Endothelial cell of umbilical vein (primary cell): ENCODE measurements around the gene SUGCT. TPM values are rescaled to one million over a fixed set of nuclear protein-coding genes. Genes with fewer than 3 reads are reported as not detected.

Experiments used
- BruUV-seq: library from RNA; stranded (reverse); fragments of 400-500 nt; replicated peaks from 2 replicates; lab custom pipeline; 2021; lab: Mats Ljungman, UMichigan
- CTCF ChIA-PET: fragments of 300-600, 350-600 bp; sonication (Branson Sonifier 250); formaldehyde crosslinking; loops from one replicate; lab custom pipeline; 2021; ENCODE audit warnings: antibody characterized with exemption, inconsistent platforms; lab: Charles Lee
- POLR2A ChIA-PET: fragments of 300-600, 350-600 bp; sonication (Branson Sonifier 250); formaldehyde crosslinking; loops from one replicate; lab custom pipeline; 2021; ENCODE audit warnings: antibody characterized with exemption, inconsistent platforms; lab: Charles Lee
- DNase-seq: peaks from one replicate; pipeline ENCODE4 v3.0.0-alpha.2; 2011; ENCODE audit warnings: low read depth, low spot score
- FAIRE-seq: peaks from 2 replicates; lab custom pipeline; 2011; peaks lifted over from hg19 to GRCh38; lab: Jason Lieb, UNC
- H2AFZ ChIP-seq: 2 replicates; pipeline ENCODE4 v1.6.0; 2012; ENCODE audit warnings: low read depth, low read length, control low read depth, inconsistent platforms
- H3K27ac ChIP-seq: 2 replicates; pipeline ENCODE4 v1.5.1; 2011; ENCODE audit warnings: low read depth, mild to moderate bottlenecking, control low read depth, low read length, moderate library complexity; ENCODE audit not compliant: insufficient read depth
- H3K27me3 ChIP-seq, 2 experiments: 2 replicates each; pipeline versions ENCODE4 v1.6.0 to v1.6.1; 2011; ENCODE audit warnings: low read length in 2 of 2, mixed read lengths in 1 of 2; ENCODE audit not compliant: control insufficient read depth in 2 of 2, insufficient read depth in 2 of 2
- H3K36me3 ChIP-seq, 2 experiments: 2 replicates in 1 of 2; 3 replicates in 1 of 2; pipeline ENCODE4 v1.5.1; 2011; ENCODE audit warnings: low read length in 2 of 2, mild to moderate bottlenecking in 1 of 2, moderate library complexity in 1 of 2; ENCODE audit not compliant: control insufficient read depth in 2 of 2, insufficient read depth in 2 of 2; ENCODE audit errors: extremely low read depth in 1 of 2
- H3K4me1 ChIP-seq: 3 replicates; pipeline ENCODE4 v1.5.1; 2011; ENCODE audit warnings: mild to moderate bottlenecking, low read length; ENCODE audit not compliant: control insufficient read depth, insufficient read depth; ENCODE audit errors: extremely low read depth
- H3K4me2 ChIP-seq: 2 replicates; pipeline ENCODE4 v1.6.1; 2011; ENCODE audit warnings: low read length, control low read depth, mixed read lengths; ENCODE audit not compliant: insufficient read depth
- H3K4me3 ChIP-seq, 3 experiments: fragments of 200-600 bp in 1 of 3; sonication (generic), shearing (Covaris generic) in 1 of 3; replicated peaks in 1 of 3; 2 replicates each; pipeline ENCODE4 v1.5.1; 2011 to 2016; ENCODE audit warnings: control low read depth in 3 of 3, low read length in 3 of 3, mild to moderate bottlenecking in 2 of 3, inconsistent platforms in 1 of 3, low read depth in 1 of 3, moderate library complexity in 1 of 3; ENCODE audit not compliant: insufficient read depth in 1 of 3
- H3K79me2 ChIP-seq: 2 replicates; pipeline ENCODE4 v1.6.0; 2012; ENCODE audit warnings: low read length, inconsistent platforms; ENCODE audit not compliant: control insufficient read depth, insufficient read depth
- H3K9ac ChIP-seq: replicated peaks from 2 replicates; pipeline ENCODE3; 2011; ENCODE audit warnings: low read length, control low read depth; ENCODE audit not compliant: insufficient read depth; ENCODE audit errors: extremely low read depth
- H3K9me1 ChIP-seq: replicated peaks from 3 replicates; pipeline ENCODE4 v1.6.0; 2011; ENCODE audit warnings: mild to moderate bottlenecking, low read length; ENCODE audit not compliant: control insufficient read depth, insufficient read depth; ENCODE audit errors: extremely low read depth
- H3K9me3 ChIP-seq: replicated peaks from 2 replicates; pipeline ENCODE4 v1.5.1; 2012; ENCODE audit warnings: low read length, inconsistent platforms; ENCODE audit not compliant: control insufficient read depth, insufficient read depth
- H4K20me1 ChIP-seq: replicated peaks from 2 replicates; pipeline ENCODE3; 2011; ENCODE audit warnings: mild to moderate bottlenecking, low read length; ENCODE audit not compliant: control insufficient read depth, insufficient read depth; ENCODE audit errors: extremely low read depth
- CTCF ChIP-seq, 2 donors: IDR thresholded peaks; 1 replicate in 1 of 2; 2 replicates in 1 of 2; pipeline ENCODE4 v1.5.1; 2011; ENCODE audit warnings: low read length in 2 of 2, mild to moderate bottlenecking in 2 of 2, moderate library complexity in 2 of 2, control low read depth in 1 of 2, inconsistent platforms in 1 of 2, low read depth in 1 of 2; ENCODE audit not compliant: insufficient read depth in 1 of 2; ENCODE audit errors: extremely low read depth in 1 of 2
- EZH2 ChIP-seq: IDR thresholded peaks from 2 replicates; pipeline ENCODE4 v1.6.1; 2012; ENCODE audit warnings: borderline replicate concordance, low read depth, mild to moderate bottlenecking, moderate library complexity, low read length, inconsistent platforms; ENCODE audit not compliant: severe bottlenecking
- FOS ChIP-seq: IDR thresholded peaks from 2 replicates; pipeline ENCODE4 v1.6.1; 2011; ENCODE audit warnings: mild to moderate bottlenecking, low read length, moderate library complexity, borderline replicate concordance; ENCODE audit not compliant: insufficient read depth
- GATA2 ChIP-seq: IDR thresholded peaks from 2 replicates; pipeline ENCODE4 v1.7.0; 2011; ENCODE audit warnings: low read depth, mild to moderate bottlenecking, moderate library complexity, mixed read lengths, low read length; ENCODE audit not compliant: insufficient read length, insufficient read depth
- JUN ChIP-seq: IDR thresholded peaks from 2 replicates; pipeline ENCODE4 v1.6.1; 2011; ENCODE audit warnings: borderline replicate concordance, low read depth; ENCODE audit not compliant: insufficient read length, insufficient read depth
- MAX ChIP-seq: IDR thresholded peaks from 2 replicates; pipeline ENCODE4 v1.6.1; 2011; ENCODE audit not compliant: insufficient read depth, insufficient read length
- MYC ChIP-seq: IDR thresholded peaks from one replicate; pipeline ENCODE4 v1.6.1; 2011; ENCODE audit warnings: mild to moderate bottlenecking, low read depth, low read length
- POLR2A ChIP-seq: IDR thresholded peaks from 2 replicates; pipeline ENCODE4 v1.6.1; 2012; ENCODE audit warnings: low read depth, mild to moderate bottlenecking, control low read depth, low read length
- POLR2AphosphoS5 ChIP-seq: IDR thresholded peaks from 2 replicates; pipeline ENCODE4 v1.6.1; 2012; ENCODE audit warnings: low read depth, mild to moderate bottlenecking, control low read depth, low read length, moderate library complexity; ENCODE audit not compliant: insufficient read depth
- dilution Hi-C: fragments of 300-500 bp; cut with MboI; formaldehyde crosslinking; loops from one replicate; pipeline ENCODE4 v1.15.0; 2019; ENCODE audit warnings: low sequenced_read_pairs; ENCODE audit not compliant: extremely low pct_ligation_motif_present
- intact Hi-C: fragments of 100-400 bp; cut with micrococcal nuclease; formaldehyde crosslinking; loops from one replicate; pipeline ENCODE4 v1.10.0; 2022
- polyA plus RNA-seq, 4 experiments: library from polyadenylated mRNA; depleted of rRNA in 3 of 4; stranded (reverse) in 3 of 4; unstranded in 1 of 4; fragments of >200 nt; gene quantifications; 2 replicates each; pipeline versions ENCODE4 v1.2.1 to v1.2.3, GENCODE V29; 2011 to 2012; ENCODE audit warnings: missing spikeins in 1 of 4
- total RNA-seq: library from RNA; stranded (reverse); gene quantifications from 2 replicates; pipeline ENCODE4 v1.2.3, GENCODE V29; 2021

Gene SUGCT
- total and polyA plus RNA-seq, 2 donors (not counting 3 experiments of a cell fraction or from before 2014, with no cell fraction given): 1.2 to 1.4 TPM

- Histone ChIP-seq H3K9me3 (no peaks in the 10 kb centered on the region), H4K20me1 (no peaks in the 10 kb centered on the region), H3K79me2 (no peaks in the 10 kb centered on the region), H3K27me3 (no peaks in the 10 kb centered on the region), H3K4me1 (no peaks in the 10 kb centered on the region), H3K36me3 (peaks cover 7 to 8% of the 10 kb centered on the region in 2 experiments), H3K4me2 (no peak overlapping the region), H3K9ac (no peak overlapping the region), H3K4me3 (no peak overlapping the region), H3K27ac (no peak overlapping the region), H2AFZ (no peak overlapping the region), H3K9me1 (no peaks in the 10 kb centered on the region)
- TF ChIP-seq FOS: no peak
- no peak for TF ChIP-seq GATA2
- no peak for TF ChIP-seq MYC
- TF ChIP-seq POLR2AphosphoS5: no peak
- TF ChIP-seq EZH2: no peak
- no peak for TF ChIP-seq POLR2A
- TF ChIP-seq JUN: no peak
- no peak for TF ChIP-seq CTCF (IDR thresholded peaks at IDR 0.05; ENCODE audit: extremely low read depth in 1 of 2, insufficient read depth in 1 of 2, low read depth in 1 of 2, low read length in 2 of 2)
- no peak for TF ChIP-seq MAX
- dilution Hi-C loops (no loop called here), intact Hi-C loops (no loop called here)
- FAIRE-seq (no peak), DNase-seq (no peak)
- ChIA-PET POLR2A (no interaction called here), CTCF (interaction anchor here (1.1 to 2.0 kb wide), 3 partner anchors 10 to 203 kb away, joined by 4 to 7 read pairs (median 5); no protein-coding TSS in a partner anchor)
- BruUV-seq: no TSS peak
Measured at GRCh38 chr7:40098810-40099209, 36.0 kb upstream of the SUGCT start.
